GM18508 (cell line): ENCODE measurements around the gene LTV1.
"Not testable (repeated sequence)": the region's sequence is repeated elsewhere in the genome, so short reads cannot be mapped to it uniquely, and the experiment has no call there.

Experiments used
- ATAC-seq: cut with Tn5 transposase; IDR thresholded peaks from one replicate; pipeline ENCODE4 v1.9.1; 2021; ENCODE audit warnings: moderate number of reproducible peaks; ENCODE audit not compliant: insufficient read depth, unreplicated experiment

Gene LTV1, protein sequence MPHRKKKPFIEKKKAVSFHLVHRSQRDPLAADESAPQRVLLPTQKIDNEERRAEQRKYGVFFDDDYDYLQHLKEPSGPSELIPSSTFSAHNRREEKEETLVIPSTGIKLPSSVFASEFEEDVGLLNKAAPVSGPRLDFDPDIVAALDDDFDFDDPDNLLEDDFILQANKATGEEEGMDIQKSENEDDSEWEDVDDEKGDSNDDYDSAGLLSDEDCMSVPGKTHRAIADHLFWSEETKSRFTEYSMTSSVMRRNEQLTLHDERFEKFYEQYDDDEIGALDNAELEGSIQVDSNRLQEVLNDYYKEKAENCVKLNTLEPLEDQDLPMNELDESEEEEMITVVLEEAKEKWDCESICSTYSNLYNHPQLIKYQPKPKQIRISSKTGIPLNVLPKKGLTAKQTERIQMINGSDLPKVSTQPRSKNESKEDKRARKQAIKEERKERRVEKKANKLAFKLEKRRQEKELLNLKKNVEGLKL

GRCh38 chr6:143842902-143843676, at the start of gene LTV1:
TSS of gene LTV1 (plus strand) at chr6:143843338. CDS start at chr6:143843478, 140 bp downstream.
- ATAC-seq, result peak; percentile 96

DNA sequence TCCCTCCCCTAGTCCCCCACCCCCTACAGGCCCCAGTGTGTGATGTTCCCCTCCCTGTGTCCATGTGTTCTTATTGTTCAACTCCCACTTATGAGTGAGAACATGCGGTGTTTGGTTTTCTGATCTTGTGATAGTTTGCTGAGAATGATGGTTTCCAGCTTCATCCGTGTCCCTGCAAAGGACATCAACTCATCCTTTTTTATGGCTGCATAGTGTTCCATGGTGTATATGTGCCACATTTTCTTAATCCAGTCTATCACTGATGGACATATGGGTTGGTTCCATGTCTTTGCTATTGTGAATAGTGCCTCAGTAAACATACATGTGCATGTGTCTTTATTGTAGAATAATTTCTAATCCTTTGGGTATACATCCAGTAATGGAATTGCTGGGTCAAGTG, 46.6 kb upstream of the LTV1 start:
- not testable (repeated sequence) for ATAC-seq

- ATAC-seq, result not testable (repeated sequence)
These were observed 44.7 kb upstream of the LTV1 start for GRCh38 chr6:143798487-143798886.

DNA sequence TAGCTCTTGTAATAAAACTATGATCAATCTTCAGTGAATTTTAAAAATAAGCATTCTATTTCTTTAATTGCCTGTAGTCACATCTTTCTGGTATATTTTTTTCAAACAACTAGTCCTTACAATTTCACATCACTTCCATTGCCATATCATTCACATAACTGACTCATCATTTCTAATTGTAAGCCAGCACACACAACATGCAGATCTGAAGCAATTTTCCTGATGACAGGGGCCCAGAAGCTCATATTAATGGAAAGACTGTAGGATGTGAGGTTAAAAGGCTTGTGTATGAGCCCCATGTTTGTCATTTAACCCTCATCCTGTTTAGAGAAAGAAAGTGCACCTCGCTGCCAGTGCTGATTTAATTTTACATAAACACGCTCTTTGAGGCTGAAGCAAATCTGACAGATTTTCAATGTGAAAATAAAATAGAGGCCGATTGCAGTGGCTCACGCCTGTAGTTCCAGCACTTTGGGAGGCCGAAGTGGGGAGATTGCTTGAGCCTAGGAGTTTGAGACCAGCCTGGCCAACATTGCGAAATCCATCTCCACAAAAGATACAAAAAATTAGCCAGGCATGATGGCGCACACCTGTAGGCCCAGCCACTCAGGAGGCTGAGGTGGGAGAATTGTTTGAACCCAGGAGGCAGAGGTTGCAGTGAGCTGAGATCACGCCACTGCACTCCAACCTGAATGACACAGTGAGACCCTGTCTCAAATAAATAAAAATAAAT, 40.1 kb upstream of the LTV1 start:
- ATAC-seq, result no peak

DNA sequence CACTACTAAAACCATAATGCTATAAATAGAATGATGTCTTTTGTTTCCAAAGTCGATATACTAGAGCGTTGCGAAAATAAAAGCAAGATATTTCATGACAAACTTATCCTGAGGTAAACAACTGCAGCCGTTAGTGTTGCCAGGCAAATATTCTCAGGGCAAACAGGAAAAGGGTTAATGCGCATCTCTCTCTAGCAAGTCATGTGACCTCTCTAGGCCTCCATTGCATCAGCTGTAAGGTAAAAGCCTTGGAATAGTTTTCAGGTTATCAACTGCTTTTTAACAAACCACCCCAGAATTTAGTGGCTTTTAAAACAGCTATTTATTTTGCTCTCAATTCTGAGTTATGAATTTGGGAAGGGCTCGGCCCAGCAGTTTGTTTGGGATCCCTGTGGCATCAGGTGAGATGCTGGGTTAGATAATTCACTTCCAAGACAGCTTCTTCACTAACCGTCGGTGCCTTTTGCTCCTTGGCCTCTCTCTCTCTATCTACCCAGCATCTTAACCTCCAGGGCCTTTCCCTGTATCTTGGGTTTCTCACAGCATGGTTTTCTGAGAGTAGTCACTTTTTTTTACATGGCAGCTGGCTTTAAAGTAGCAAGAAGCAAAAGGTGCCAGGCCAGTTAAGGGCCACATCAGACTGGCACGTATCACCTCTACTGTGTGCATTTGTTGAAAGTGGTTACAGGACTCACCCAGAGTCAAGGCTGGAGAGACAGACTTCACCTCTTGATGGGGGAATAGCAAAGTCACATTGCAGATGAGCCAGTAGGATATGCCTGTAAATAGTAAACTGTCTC, 39.2 kb upstream of the LTV1 start:
- no peak for ATAC-seq

DNA sequence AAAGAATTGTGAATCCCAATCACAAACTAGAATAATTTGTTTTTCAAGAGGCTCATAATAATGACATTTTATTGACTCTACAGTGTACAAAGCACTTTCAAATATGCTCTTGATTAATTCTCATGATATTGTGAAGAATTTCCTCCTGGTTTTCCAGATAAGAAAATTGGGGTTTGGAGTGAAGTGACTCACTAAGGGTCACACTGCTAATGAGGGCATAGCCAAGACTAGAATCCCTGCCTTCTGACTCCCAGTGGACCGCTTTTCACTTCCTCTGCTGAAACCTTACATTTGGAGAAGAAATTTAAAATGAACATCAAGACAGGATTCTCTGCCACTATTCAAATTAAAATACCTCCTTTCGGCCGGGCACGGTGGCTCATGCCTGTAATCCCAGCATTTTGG, 38.3 kb upstream of the LTV1 start:
- ATAC-seq, result no peak

DNA sequence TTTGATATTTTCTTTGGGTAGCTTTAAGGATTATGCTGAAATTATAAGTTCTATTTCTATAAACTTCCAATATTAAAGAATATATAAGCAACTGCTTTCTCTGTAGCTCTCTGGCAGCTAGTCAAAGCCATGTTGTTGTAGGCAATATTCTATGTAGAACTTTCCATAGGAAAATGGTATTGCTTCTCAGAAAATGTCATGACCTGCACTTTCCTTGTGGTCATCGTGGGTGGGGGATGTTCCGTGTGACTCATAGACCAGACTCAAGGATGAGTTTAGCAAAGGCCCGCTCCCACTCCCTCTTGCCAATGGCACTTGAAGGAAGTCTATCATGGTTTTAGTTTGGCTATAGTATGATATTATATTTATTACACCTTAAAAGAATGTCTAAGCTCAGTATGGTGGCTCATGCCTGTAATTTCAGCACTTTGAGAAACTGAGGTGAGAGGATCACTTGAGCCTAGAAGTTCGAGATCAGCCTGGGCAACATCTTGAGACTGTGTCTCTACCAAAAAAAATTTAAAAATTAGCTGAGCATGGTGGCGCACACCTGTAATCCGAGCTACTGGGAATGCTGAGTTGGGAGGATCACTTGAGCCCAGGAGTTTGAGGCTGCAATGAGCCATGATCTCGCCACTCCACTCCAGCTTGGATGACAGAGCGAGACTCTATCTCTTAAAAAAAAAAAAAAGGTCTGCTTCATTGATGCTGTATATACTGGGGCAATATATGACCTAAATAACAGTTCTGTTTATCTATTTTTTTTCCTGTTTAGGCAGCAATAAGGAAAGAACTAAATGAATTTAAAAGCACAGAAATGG, 36.6 kb upstream of the LTV1 start:
- no peak for ATAC-seq

DNA sequence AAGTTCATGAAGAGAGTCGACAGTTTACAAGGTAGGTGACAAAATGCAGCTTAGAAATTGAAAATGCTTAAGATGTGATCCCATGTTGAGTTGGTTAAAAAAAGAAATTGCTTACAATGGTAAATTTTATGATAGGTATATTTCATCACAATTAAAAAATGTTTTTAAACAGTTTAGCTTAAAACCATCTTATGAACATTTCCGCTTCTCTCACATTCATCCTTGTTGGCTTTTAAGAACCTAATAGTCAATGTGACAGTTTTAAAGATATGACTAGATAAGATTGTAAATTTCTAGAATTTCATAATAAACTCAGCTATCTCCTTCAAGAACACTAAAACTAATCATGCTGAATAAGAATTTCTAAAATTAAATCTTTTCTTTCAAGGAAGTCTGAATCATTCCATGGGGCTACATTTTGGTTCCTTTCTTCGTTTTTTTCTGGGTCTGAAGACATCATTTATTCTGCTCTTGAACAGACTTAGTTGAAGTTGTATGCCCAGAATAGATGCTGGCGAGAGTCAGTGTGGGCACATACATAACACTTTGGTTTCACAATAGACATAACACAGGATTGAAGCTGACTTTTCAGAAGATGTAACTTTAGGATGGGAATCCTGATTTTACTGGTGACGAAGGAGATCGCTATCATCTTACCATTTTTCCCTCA, 35.9 kb upstream of the LTV1 start:
- no peak for ATAC-seq

- ATAC-seq, result no peak
These were observed 32.4 kb upstream of the LTV1 start for GRCh38 chr6:143810745-143811144.

DNA sequence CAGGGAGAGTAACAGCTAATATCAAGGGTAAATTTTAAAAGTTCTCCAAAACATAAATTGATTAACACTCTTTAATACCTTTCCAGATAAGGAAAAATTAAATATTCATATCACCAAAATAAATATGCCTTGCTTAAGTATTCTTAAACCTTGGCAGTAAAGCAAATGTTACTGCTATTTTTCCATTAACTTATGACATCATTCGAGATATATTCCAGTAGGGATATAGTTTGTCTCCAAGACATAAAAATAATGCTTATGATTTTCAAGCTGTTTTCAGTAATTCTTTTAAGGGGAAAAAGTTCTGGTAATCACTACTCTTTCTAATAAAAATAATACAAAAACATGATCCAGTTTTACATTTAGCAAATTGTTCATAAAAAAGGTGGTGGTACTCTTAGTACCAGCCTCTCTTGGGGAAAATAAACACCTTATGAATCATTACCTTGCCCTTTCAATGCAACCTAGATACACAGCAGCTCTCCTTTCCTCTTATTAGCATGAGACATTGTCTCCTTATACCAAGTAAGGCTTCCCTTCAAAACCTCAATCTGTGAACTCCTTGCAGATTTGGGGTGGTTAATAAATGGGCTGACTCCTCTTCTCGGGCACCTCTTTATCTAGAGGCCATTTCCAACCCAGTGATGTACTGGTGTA, 31.5 kb upstream of the LTV1 start:
- no peak for ATAC-seq

DNA sequence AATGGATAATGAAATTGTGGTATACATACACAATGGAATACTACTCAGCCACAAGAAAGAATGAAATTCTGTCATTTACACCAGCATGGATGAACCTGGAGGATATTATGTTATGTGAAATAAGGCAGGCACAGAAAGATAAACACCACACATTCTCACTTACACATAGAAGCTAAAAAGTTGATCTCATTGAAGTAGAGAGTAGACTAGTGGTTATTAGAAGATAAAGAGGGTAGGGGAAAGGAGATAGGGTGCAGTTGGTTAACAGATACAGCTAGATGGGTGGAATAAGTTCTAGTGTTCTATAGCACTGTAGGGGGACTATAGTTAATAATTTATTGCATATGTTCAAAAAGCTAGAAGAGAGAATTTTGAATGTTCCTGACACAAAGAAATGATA, 25.5 kb upstream of the LTV1 start:
- ATAC-seq, result no peak

DNA sequence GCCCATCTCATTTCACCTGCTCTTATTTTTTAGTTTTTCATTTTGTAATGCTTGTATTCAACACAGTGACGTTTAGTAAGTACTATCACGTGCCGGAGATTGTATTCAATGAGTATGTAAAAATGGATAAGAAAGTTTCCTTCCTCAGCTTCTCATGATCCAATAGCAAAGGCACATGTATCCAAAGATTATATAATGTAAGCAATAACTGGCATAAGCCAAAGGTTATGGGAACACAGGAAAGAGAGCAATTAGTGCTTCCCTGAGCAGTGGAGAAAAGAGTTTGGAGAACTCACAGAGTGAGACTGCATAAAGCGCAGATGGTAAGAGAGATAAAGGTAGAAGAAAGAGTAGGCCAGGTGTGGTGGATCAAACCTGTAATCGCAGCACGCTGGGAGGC, 21.8 kb upstream of the LTV1 start:
- no peak for ATAC-seq

DNA sequence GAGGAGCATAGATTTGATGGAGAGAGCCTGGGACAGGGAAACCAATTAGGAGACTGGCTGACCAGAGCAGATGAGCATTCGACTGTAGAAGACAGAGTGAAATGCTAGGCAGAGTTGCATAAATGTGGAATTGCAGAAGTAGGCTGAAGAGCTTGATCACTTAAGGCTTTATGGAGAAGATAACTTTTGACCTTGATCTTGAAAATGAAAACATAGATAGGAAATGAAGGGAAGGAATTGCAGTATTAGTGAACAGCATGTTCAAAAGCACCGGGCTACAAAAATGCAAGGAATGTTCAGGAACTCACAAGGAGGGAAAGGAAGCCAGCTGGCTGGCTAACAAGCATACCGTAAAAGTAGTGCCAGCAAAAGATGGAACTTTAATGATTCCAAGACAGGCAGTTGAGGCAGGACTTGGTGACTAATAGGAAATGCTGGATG, 20.5 kb upstream of the LTV1 start:
- ATAC-seq, result no peak

DNA sequence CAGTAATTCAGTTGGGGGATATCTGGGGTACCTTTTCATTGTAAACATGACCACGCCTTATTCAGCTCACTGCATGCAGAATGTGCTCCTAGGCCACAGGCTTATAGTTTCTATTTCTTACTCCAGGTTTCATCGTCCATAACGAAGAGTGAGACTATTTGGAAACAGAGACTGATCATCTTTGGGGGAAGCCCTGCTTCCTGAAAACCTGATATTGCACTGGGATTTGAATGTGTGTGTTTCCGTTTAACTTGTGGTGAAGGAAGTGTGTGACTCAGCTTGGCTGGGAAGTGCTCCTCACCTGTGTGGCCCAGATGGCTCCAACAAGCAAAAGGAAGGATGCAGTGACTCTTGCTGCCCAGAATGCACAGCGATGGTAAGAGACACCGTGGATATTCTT, 19.6 kb upstream of the LTV1 start:
- ATAC-seq, result no peak

DNA sequence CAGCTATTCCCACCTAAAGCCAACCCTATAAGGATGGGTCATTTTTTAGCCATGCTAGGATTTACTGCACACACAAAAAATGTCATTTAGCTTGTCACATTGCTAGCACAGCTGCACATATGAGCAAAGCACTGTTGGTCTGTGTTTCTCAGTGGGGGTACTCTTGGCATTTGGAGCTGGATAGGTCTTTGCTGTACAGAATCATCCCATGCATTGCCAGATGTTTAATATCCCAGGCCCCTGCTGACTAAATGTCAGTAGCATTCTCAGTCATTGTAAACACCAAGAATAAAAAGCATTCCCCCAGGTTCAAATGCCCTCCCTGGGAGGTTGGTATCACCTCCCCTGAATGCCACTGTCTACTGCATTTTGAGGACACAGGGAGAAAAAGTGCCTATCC, 14.6 kb upstream of the LTV1 start:
- ATAC-seq, result no peak

- ATAC-seq, result no peak
These were observed 7.0 kb upstream of the LTV1 start for GRCh38 chr6:143836150-143836549.

DNA sequence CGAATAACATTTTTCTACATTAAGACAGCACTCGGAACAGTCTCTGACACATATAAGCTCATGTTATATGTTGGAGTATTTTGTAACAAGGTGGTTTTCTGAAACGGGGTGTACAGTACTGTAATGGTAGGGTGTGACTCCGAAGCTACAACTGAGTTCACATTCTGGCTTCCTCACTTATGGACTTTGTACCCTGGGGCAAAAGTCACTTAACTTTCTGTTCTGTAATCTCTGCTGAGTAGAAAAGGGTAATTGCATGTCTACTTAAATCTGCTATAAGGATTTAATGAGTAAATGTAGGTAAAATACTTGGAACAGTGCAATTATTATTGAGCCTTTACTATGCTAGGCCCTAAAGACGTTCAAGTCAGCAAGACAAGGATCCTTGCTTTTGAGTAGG, 4.7 kb upstream of the LTV1 start:
- no peak for ATAC-seq

DNA sequence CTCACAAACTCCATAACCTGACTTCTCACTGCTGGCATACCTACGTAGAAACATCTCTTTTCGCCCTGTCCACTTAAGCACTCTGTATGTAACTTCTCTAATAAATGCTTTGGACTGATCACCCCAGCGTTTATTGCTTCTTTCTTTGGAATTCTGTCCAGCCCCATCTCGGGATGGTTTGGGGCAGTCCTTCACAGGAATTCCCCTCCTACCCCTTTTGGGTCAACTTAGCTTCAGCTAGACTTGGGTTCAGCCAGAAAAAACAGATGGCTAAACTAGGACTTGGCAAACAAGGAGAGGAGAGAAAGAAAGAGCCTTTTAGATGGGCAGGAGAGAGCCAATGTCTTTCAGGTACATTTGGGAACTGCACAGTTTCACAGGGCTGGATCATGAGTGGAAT, 3.9 kb upstream of the LTV1 start:
- ATAC-seq, result no peak
